Right lobe of liver (tissue), 4 donors: ENCODE measurements around the gene VPS52.

ENCODE experiments used
- CTCF ChIP-seq, 4 donors: fragments of 200-600 bp in 3 of 4; fragments of 450-650 bp in 1 of 4; IDR thresholded peaks; one replicate each; pipeline versions ENCODE4 v1.5.1 to v1.8.0; 2016 to 2022; ENCODE audit warnings: antibody characterized with exemption in 4 of 4, mild to moderate bottlenecking in 2 of 4
- POLR2A ChIP-seq: fragments of 450-650 bp; IDR thresholded peaks from one replicate; pipeline ENCODE4 v1.6.1; 2017; ENCODE audit warnings: antibody characterized with exemption, mild to moderate bottlenecking
- donor health status: DM: no; HTN: no; CAD: no.
- donor health status: DM: no; HTN: no; CAD: no.
- donor health status: DM: no; HTN: yes; CAD: no.

- TF ChIP-seq CTCF (IDR thresholded peaks at IDR 0.05), result no peak
- TF ChIP-seq POLR2A, result no peak
Observed at GRCh38 chr6:33215271-33216116, 56.2 kb downstream of the VPS52 start.
